ENCODE results near the gene TBX2.

DNA sequence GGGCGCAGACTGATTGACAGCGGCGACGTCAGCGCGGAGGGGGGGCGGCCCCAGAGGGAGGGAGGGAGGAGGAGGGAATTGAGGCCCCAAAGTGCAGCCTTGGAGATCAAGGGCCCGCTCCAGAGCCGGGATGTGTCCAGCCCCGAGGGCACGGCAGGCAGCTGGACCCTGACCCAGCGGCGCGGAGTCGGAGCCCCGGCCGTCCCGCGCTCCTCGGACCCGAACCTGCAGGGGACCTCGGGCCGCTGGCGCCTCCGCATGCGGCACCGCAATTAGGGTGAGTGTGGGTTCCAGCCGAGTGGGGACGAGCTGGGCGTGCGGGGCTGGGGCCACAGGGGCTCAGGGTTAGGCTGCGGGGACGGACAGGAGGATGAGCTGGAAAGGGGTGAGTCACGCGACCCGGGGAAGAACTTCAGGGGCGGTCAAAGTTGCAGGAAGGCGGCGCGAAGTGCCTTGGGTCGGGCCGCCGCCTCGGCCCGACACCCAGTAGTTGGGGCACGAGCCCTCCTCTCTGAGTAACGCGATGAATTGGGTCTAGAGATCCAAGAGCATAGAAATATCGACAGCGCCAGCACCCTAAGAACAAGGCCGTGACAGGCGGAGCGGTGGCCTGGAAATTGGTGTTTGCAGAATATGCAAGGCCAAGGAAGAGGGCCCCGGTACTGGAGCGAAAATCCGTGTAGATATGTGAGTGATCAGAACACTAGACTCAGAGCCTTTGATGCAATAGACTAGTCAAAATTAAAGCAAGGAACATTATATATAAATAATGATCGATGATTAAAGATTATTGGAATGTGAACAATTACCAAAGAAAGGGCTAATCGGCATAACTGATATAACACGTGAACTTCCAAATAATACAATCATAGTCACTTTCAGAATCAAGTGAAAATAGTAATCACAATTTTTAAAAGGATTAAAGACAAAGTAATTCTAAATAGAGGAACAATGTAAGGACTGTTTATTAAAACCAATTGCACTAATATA lies 53.0 kb downstream of the TBX2 start, which contains the start of gene TBX4:
- TF ChIP-seq, protein P1, sequence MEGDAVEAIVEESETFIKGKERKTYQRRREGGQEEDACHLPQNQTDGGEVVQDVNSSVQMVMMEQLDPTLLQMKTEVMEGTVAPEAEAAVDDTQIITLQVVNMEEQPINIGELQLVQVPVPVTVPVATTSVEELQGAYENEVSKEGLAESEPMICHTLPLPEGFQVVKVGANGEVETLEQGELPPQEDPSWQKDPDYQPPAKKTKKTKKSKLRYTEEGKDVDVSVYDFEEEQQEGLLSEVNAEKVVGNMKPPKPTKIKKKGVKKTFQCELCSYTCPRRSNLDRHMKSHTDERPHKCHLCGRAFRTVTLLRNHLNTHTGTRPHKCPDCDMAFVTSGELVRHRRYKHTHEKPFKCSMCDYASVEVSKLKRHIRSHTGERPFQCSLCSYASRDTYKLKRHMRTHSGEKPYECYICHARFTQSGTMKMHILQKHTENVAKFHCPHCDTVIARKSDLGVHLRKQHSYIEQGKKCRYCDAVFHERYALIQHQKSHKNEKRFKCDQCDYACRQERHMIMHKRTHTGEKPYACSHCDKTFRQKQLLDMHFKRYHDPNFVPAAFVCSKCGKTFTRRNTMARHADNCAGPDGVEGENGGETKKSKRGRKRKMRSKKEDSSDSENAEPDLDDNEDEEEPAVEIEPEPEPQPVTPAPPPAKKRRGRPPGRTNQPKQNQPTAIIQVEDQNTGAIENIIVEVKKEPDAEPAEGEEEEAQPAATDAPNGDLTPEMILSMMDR (IDR thresholded peaks at IDR 0.05; ENCODE audit: low read depth, low read length, poor library complexity, severe bottlenecking), result no peak
- TF ChIP-seq EZH2phosphoT487 (IDR thresholded peaks at IDR 0.05; ENCODE audit: borderline replicate concordance, low read length), result no peak
